SU-DHL-6 (cell line): ENCODE data around the gene RAB38.

Experiments
- CTCF ChIP-seq: fragments of 200-600 bp; sonication (generic); IDR thresholded peaks from one replicate; pipeline ENCODE4 v1.5.1; 2017; ENCODE audit warnings: antibody characterized with exemption, mild to moderate bottlenecking, low read length, moderate library complexity; ENCODE audit not compliant: insufficient read depth, poor library complexity, severe bottlenecking
- EZH2phosphoT487 ChIP-seq: fragments of 200-600 bp; sonication (generic), shearing (Covaris generic); conservative IDR thresholded peaks from 2 replicates; pipeline ENCODE4 v1.6.1; 2018; ENCODE audit warnings: mild to moderate bottlenecking, antibody characterized with exemption, low read length, moderate library complexity, mixed read lengths

- no peak for TF ChIP-seq CTCF
- TF ChIP-seq EZH2phosphoT487, result no peak
These were observed 22.9 kb downstream of the RAB38 start for GRCh38 chr11:88152381-88152780.
